ENCODE measurements around the gene WBP2. TPM values are rescaled to one million over a fixed set of nuclear protein-coding genes. Genes with fewer than 3 reads are reported as not detected.

The WBP2 gene
- total and polyA plus RNA-seq, 2 of the 13 experiments (the other 11 are each of a cell fraction or from before 2014, with no cell fraction given) = 29.2 to 29.5 TPM

DNA sequence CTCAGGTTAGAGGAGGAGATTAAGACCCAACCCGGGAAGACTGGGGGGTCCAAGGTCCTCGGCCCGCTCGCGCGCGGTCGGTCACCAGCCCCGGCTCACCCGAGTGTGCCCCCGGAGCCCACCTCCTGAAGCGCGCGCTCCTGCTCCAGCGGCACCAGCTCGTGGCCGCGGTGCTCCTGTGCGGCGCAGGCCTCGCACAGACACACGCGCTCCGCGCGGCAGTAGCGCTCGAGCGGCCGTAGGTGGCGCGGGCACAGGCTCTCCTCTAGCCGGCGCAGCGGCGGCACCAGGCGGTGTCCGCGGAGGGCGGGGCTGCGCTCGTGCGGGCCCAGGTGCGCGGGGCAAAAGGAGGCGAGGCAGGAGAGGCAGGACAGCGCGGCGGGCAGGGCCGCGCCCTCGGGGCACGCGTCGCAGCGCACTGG lies 22.6 kb upstream of the WBP2 start (continued):
- TF ChIP-seq ZFYVE20 (CRISPR knock-in tag; IDR thresholded peaks at IDR 0.05; ENCODE audit: borderline replicate concordance, low read depth) (0 out of 2 replicates have a peak, but pooled peaks have one; percentile 68), ZNF251 (CRISPR knock-in tag; IDR thresholded peaks at IDR 0.05) (no peak), ZNF264 (CRISPR knock-in tag; IDR thresholded peaks at IDR 0.05) (no peak), ZNF878 (CRISPR knock-in tag; IDR thresholded peaks at IDR 0.05) (no peak), SP1 (IDR thresholded peaks at IDR 0.05) (no peak), SP1 (CRISPR knock-in tag; IDR thresholded peaks at IDR 0.05) (peak; percentile 16), ZNF282 (IDR thresholded peaks at IDR 0.05; ENCODE audit: partially characterized antibody) (no peak), PRPF4 (IDR thresholded peaks at IDR 0.05; ENCODE audit: low read depth, low read length, poor library complexity, severe bottlenecking) (no peak), ZNF562 (CRISPR knock-in tag; IDR thresholded peaks at IDR 0.05; ENCODE audit: borderline replicate concordance) (no peak), XRCC5 (optimal IDR thresholded peaks at IDR 0.05; ENCODE audit: low read length) (peak; percentile 53), TAF15 (IDR thresholded peaks at IDR 0.05; ENCODE audit: low read depth, low read length, poor library complexity, severe bottlenecking) (no peak), PAWR (CRISPR knock-in tag; IDR thresholded peaks at IDR 0.05; ENCODE audit: borderline replicate concordance) (no peak; the same call in 1 of the 2 replicates), SIN3A (IDR thresholded peaks at IDR 0.05; ENCODE audit: borderline replicate concordance, low read depth, low read length) (peak; percentile 24; the same call in 1 of the 2 replicates)
- TF ChIP-seq, protein P1, sequence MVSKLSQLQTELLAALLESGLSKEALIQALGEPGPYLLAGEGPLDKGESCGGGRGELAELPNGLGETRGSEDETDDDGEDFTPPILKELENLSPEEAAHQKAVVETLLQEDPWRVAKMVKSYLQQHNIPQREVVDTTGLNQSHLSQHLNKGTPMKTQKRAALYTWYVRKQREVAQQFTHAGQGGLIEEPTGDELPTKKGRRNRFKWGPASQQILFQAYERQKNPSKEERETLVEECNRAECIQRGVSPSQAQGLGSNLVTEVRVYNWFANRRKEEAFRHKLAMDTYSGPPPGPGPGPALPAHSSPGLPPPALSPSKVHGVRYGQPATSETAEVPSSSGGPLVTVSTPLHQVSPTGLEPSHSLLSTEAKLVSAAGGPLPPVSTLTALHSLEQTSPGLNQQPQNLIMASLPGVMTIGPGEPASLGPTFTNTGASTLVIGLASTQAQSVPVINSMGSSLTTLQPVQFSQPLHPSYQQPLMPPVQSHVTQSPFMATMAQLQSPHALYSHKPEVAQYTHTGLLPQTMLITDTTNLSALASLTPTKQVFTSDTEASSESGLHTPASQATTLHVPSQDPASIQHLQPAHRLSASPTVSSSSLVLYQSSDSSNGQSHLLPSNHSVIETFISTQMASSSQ (IDR thresholded peaks at IDR 0.05; ENCODE audit: low read depth) = no peak
- TF ChIP-seq, protein P1 (CRISPR knock-in tag; IDR thresholded peaks at IDR 0.05; ENCODE audit: borderline replicate concordance) = no peak; the same call in 1 of the 2 replicates
- TF ChIP-seq, protein P2, sequence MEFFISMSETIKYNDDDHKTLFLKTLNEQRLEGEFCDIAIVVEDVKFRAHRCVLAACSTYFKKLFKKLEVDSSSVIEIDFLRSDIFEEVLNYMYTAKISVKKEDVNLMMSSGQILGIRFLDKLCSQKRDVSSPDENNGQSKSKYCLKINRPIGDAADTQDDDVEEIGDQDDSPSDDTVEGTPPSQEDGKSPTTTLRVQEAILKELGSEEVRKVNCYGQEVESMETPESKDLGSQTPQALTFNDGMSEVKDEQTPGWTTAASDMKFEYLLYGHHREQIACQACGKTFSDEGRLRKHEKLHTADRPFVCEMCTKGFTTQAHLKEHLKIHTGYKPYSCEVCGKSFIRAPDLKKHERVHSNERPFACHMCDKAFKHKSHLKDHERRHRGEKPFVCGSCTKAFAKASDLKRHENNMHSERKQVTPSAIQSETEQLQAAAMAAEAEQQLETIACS (CRISPR knock-in tag; IDR thresholded peaks at IDR 0.05) = peak; percentile 78
- TF ChIP-seq, protein P3, sequence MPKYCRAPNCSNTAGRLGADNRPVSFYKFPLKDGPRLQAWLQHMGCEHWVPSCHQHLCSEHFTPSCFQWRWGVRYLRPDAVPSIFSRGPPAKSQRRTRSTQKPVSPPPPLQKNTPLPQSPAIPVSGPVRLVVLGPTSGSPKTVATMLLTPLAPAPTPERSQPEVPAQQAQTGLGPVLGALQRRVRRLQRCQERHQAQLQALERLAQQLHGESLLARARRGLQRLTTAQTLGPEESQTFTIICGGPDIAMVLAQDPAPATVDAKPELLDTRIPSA (CRISPR knock-in tag; IDR thresholded peaks at IDR 0.05; ENCODE audit: borderline replicate concordance) = no peak; the same call in 1 of the 2 replicates
- TF ChIP-seq, protein P4, sequence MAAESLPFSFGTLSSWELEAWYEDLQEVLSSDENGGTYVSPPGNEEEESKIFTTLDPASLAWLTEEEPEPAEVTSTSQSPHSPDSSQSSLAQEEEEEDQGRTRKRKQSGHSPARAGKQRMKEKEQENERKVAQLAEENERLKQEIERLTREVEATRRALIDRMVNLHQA (CRISPR knock-in tag; IDR thresholded peaks at IDR 0.05) = no peak
- TF ChIP-seq, protein P5, sequence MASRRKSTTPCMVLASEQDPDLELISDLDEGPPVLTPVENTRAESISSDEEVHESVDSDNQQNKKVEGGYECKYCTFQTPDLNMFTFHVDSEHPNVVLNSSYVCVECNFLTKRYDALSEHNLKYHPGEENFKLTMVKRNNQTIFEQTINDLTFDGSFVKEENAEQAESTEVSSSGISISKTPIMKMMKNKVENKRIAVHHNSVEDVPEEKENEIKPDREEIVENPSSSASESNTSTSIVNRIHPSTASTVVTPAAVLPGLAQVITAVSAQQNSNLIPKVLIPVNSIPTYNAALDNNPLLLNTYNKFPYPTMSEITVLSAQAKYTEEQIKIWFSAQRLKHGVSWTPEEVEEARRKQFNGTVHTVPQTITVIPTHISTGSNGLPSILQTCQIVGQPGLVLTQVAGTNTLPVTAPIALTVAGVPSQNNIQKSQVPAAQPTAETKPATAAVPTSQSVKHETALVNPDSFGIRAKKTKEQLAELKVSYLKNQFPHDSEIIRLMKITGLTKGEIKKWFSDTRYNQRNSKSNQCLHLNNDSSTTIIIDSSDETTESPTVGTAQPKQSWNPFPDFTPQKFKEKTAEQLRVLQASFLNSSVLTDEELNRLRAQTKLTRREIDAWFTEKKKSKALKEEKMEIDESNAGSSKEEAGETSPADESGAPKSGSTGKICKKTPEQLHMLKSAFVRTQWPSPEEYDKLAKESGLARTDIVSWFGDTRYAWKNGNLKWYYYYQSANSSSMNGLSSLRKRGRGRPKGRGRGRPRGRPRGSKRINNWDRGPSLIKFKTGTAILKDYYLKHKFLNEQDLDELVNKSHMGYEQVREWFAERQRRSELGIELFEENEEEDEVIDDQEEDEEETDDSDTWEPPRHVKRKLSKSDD (CRISPR knock-in tag; IDR thresholded peaks at IDR 0.05; ENCODE audit: low read depth) = no peak
- TF ChIP-seq, protein P6, sequence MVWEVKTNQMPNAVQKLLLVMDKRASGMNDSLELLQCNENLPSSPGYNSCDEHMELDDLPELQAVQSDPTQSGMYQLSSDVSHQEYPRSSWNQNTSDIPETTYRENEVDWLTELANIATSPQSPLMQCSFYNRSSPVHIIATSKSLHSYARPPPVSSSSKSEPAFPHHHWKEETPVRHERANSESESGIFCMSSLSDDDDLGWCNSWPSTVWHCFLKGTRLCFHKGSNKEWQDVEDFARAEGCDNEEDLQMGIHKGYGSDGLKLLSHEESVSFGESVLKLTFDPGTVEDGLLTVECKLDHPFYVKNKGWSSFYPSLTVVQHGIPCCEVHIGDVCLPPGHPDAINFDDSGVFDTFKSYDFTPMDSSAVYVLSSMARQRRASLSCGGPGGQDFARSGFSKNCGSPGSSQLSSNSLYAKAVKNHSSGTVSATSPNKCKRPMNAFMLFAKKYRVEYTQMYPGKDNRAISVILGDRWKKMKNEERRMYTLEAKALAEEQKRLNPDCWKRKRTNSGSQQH (CRISPR knock-in tag; IDR thresholded peaks at IDR 0.05; ENCODE audit: low read depth) = no peak; the same call in 1 of the 2 replicates

Data from HepG2 (cell line).